DND-41 (cell line): ENCODE measurements around the gene COA1.

Experiments
- CTCF ChIP-seq: IDR thresholded peaks from 2 replicates; pipeline ENCODE4 v1.5.1; 2012; ENCODE audit warnings: borderline replicate concordance, low read length, moderate library complexity, mild to moderate bottlenecking; ENCODE audit not compliant: poor library complexity, severe bottlenecking; ENCODE audit errors: extremely low read depth
- EZH2 ChIP-seq: IDR thresholded peaks from 3 replicates; pipeline ENCODE4 v1.6.1; 2012; ENCODE audit warnings: borderline replicate concordance, low read depth, mild to moderate bottlenecking, moderate library complexity, low read length, inconsistent platforms; ENCODE audit not compliant: severe bottlenecking

- no peak for TF ChIP-seq CTCF
- TF ChIP-seq EZH2 = no peak
Observed at GRCh38 chr7:43636093-43636492, 93.2 kb downstream of the COA1 start.
